ENCODE measurements around the gene CAPN1.

GRCh38 chr11:65225279-65226102 is 43.8 kb downstream of the CAPN1 start:
- TF ChIP-seq EZH2 (optimal IDR thresholded peaks at IDR 0.05; ENCODE audit: low read depth, low read length) = no peak
- TF ChIP-seq, protein P1, sequence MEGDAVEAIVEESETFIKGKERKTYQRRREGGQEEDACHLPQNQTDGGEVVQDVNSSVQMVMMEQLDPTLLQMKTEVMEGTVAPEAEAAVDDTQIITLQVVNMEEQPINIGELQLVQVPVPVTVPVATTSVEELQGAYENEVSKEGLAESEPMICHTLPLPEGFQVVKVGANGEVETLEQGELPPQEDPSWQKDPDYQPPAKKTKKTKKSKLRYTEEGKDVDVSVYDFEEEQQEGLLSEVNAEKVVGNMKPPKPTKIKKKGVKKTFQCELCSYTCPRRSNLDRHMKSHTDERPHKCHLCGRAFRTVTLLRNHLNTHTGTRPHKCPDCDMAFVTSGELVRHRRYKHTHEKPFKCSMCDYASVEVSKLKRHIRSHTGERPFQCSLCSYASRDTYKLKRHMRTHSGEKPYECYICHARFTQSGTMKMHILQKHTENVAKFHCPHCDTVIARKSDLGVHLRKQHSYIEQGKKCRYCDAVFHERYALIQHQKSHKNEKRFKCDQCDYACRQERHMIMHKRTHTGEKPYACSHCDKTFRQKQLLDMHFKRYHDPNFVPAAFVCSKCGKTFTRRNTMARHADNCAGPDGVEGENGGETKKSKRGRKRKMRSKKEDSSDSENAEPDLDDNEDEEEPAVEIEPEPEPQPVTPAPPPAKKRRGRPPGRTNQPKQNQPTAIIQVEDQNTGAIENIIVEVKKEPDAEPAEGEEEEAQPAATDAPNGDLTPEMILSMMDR (IDR thresholded peaks at IDR 0.05; ENCODE audit: low read length) = peak; percentile 65

All from MM.1S (cell line).